Mesenteric fat pad (tissue), 1 donor: ENCODE data around the gene DDI2. TPM values are rescaled to one million over a fixed set of nuclear protein-coding genes. Genes with fewer than 3 reads are reported as not detected.
"Not testable (repeated sequence)": the region's sequence is repeated elsewhere in the genome, so short reads cannot be mapped to it uniquely, and the experiment has no call there.

ENCODE experiments used
- DNase-seq: peaks from one replicate; pipeline ENCODE4 v3.0.0-alpha.2; 2020; ENCODE audit warnings: low spot score
- total RNA-seq: library from RNA; stranded (reverse); fragmentation: NEBNext Ultra II Directional; extraction: Animal tissue kit (Norgen Biotek cat#: 25700); gene quantifications from one replicate; pipeline ENCODE4 v1.2.1, GENCODE V29; 2021
- donor health status: DM: yes; HTN: yes; CAD: no.

The DDI2 gene
- total RNA-seq, 1 donor from 2014 or later, result 75.4 TPM

- no peak for DNase-seq
Observed at GRCh38 chr1:15676688-15677661, 59.7 kb downstream of the DDI2 start.

GRCh38 chr1:15678578-15678977 is 61.3 kb downstream of the DDI2 start:
- no peak for DNase-seq

GRCh38 chr1:15680131-15680530 is 62.9 kb downstream of the DDI2 start:
- no peak for DNase-seq

- no peak for DNase-seq
Observed at GRCh38 chr1:15680561-15681348, 63.5 kb downstream of the DDI2 start.

GRCh38 chr1:15681349-15682292 is 64.4 kb downstream of the DDI2 start:
- no peak for DNase-seq

- no peak for DNase-seq
Observed at GRCh38 chr1:15682936-15683341, 65.7 kb downstream of the DDI2 start.

- DNase-seq, result no peak
Observed at GRCh38 chr1:15683345-15684039, 66.2 kb downstream of the DDI2 start.

GRCh38 chr1:15684042-15684461 is 66.8 kb downstream of the DDI2 start, which contains the start of gene PLEKHM2:
PLEKHM2 (plus strand) TSS chr1:15684320; CDS start chr1:15684559, 239 bp downstream.
- DNase-seq, result no peak

GRCh38 chr1:15684468-15685291 is 67.4 kb downstream of the DDI2 start:
- DNase-seq, result no peak

- peak; percentile 4 for DNase-seq
Observed at GRCh38 chr1:15685820-15686219, 68.6 kb downstream of the DDI2 start.

GRCh38 chr1:15687446-15687845 is 70.2 kb downstream of the DDI2 start:
- no peak for DNase-seq

GRCh38 chr1:15690317-15690716 is 73.1 kb downstream of the DDI2 start:
- DNase-seq, result no peak

- DNase-seq, result no peak
Observed at GRCh38 chr1:15691434-15692032, 74.3 kb downstream of the DDI2 start.

- DNase-seq, result no peak
Observed at GRCh38 chr1:15692121-15692682, 74.9 kb downstream of the DDI2 start.

GRCh38 chr1:15693371-15693770 is 76.1 kb downstream of the DDI2 start:
- DNase-seq, result no peak

- DNase-seq, result no peak
Observed at GRCh38 chr1:15696956-15697521, 79.8 kb downstream of the DDI2 start.

- no peak for DNase-seq
Observed at GRCh38 chr1:15698201-15698600, 80.9 kb downstream of the DDI2 start.

- DNase-seq, result not testable (repeated sequence)
Observed at GRCh38 chr1:15699321-15699720, 82.1 kb downstream of the DDI2 start.
